Keratinocyte (primary cell): ENCODE results near the gene TMEM18. TPM values are rescaled to one million over a fixed set of nuclear protein-coding genes. Genes with fewer than 3 reads are reported as not detected.

Source experiments
- DNase-seq: peaks from one replicate; pipeline ENCODE4 v3.0.0-alpha.2; 2011; ENCODE audit warnings: low read depth, missing footprints, low spot score
- FAIRE-seq: peaks from 2 replicates; lab custom pipeline; 2011; peaks lifted over from hg19 to GRCh38; lab: Jason Lieb, UNC
- H2AFZ ChIP-seq: 2 replicates; pipeline ENCODE4 v1.6.0; 2012; ENCODE audit warnings: low read length, control low read depth, inconsistent platforms; ENCODE audit not compliant: control insufficient read depth
- H3K27ac ChIP-seq: 2 replicates; pipeline ENCODE4 v1.5.1; 2011; ENCODE audit warnings: low read length; ENCODE audit not compliant: control insufficient read depth, insufficient read depth
- H3K27me3 ChIP-seq: 3 replicates; pipeline ENCODE4 v1.6.0; 2011; ENCODE audit warnings: low read length; ENCODE audit not compliant: control insufficient read depth, insufficient read depth; ENCODE audit errors: extremely low read depth
- H3K36me3 ChIP-seq, 2 experiments: 2 replicates in 1 of 2; 3 replicates in 1 of 2; pipeline ENCODE4 v1.5.1; 2011; ENCODE audit warnings: low read length in 2 of 2, mild to moderate bottlenecking in 1 of 2; ENCODE audit not compliant: control insufficient read depth in 2 of 2, insufficient read depth in 2 of 2; ENCODE audit errors: extremely low read depth in 1 of 2
- H3K4me1 ChIP-seq: 3 replicates; pipeline ENCODE4 v1.5.1; 2011; ENCODE audit warnings: low read length; ENCODE audit not compliant: control insufficient read depth, insufficient read depth; ENCODE audit errors: extremely low read depth
- H3K4me2 ChIP-seq: 3 replicates; pipeline ENCODE4 v1.6.0; 2011; ENCODE audit warnings: low read depth, low read length; ENCODE audit not compliant: control insufficient read depth, insufficient read depth; ENCODE audit errors: extremely low read depth
- H3K4me3 ChIP-seq, 3 experiments: fragments of 200-600 bp in 1 of 3; sonication (generic) in 1 of 3; 2 replicates in 2 of 3; 3 replicates in 1 of 3; pipeline ENCODE4 v1.5.1; 2011 to 2016; ENCODE audit warnings: low read length in 3 of 3, mild to moderate bottlenecking in 3 of 3, control low read depth in 2 of 3, inconsistent platforms in 1 of 3, low read depth in 1 of 3, mixed read lengths in 1 of 3, mixed run types in 1 of 3, moderate library complexity in 1 of 3; ENCODE audit not compliant: control insufficient read depth in 2 of 3, insufficient read depth in 2 of 3; ENCODE audit errors: extremely low read depth in 1 of 3
- H3K79me2 ChIP-seq: 2 replicates; pipeline ENCODE4 v1.6.0; 2012; ENCODE audit warnings: low read length; ENCODE audit not compliant: control insufficient read depth, insufficient read depth
- H3K9ac ChIP-seq: 3 replicates; pipeline ENCODE4 v1.6.0; 2011; ENCODE audit warnings: low read length; ENCODE audit not compliant: control insufficient read depth, insufficient read depth; ENCODE audit errors: extremely low read depth
- H3K9me1 ChIP-seq: 3 replicates; pipeline ENCODE4 v1.6.0; 2011; ENCODE audit warnings: low read length; ENCODE audit not compliant: control insufficient read depth, insufficient read depth; ENCODE audit errors: extremely low read depth
- H3K9me3 ChIP-seq: 2 replicates; pipeline ENCODE4 v1.5.1; 2012; ENCODE audit warnings: low read depth, low read length; ENCODE audit not compliant: control insufficient read depth
- H4K20me1 ChIP-seq: 3 replicates; pipeline ENCODE4 v1.6.0; 2011; ENCODE audit warnings: low read length; ENCODE audit not compliant: control insufficient read depth, insufficient read depth; ENCODE audit errors: extremely low read depth
- EZH2 ChIP-seq: IDR thresholded peaks from one replicate; pipeline ENCODE4 v1.6.1; 2012; ENCODE audit warnings: inconsistent platforms, mild to moderate bottlenecking, low read length, moderate library complexity
- dilution Hi-C: fragments of 300-500 bp; cut with MboI; formaldehyde crosslinking; loops from one replicate; pipeline ENCODE4 v1.7.0; 2020; ENCODE audit warnings: low sequenced_read_pairs; ENCODE audit not compliant: extremely low pct_ligation_motif_present
- polyA plus RNA-seq, 5 experiments: library from polyadenylated mRNA; depleted of rRNA in 3 of 5; stranded (reverse) in 3 of 5; stranded (forward) in 1 of 5; unstranded in 1 of 5; fragments of >200 nt; gene quantifications; 1 replicate in 1 of 5; 2 replicates in 3 of 5; 3 replicates in 1 of 5; pipeline versions ENCODE4 v1.2.1 to v1.2.3, GENCODE V29; 2011 to 2012; ENCODE audit warnings: missing spikeins in 2 of 5, low read depth in 1 of 5, low replicate concordance in 1 of 5
- TF ChIP-seq, protein P1 (sequence below), 3 experiments: IDR thresholded peaks in 1 of 3; conservative IDR thresholded peaks in 1 of 3; optimal IDR thresholded peaks in 1 of 3; 2 replicates in 2 of 3; 3 replicates in 1 of 3; pipeline versions ENCODE3 to v1.5.1; 2011; ENCODE audit warnings: low read length in 3 of 3, mild to moderate bottlenecking in 3 of 3, moderate library complexity in 2 of 3, control low read depth in 1 of 3, inconsistent platforms in 1 of 3; ENCODE audit not compliant: insufficient read depth in 2 of 3; ENCODE audit errors: extremely low read depth in 1 of 3

The TMEM18 gene
- polyA plus RNA-seq, 1 donor (not counting 4 experiments of a cell fraction or from before 2014, with no cell fraction given): 27.7 TPM

DNA sequence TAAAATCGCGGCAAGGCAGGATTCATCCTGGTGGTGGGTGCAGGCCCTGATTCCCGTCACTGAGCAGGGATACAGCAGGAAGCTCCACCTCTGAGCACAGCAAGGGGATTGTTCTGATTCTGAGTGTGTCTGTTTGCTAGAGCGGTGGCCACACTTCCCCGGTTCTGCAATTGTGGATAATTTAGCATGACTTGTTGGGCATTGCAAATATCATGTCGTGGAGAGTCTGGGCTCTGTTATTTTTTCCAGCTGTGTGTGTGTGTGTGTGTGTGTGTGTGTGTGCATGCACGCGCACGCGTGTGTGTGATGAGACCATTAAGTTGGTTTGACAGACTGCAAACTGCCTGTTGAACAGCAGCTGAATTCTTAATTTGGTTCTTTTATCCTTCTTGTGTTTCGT is 4.1 kb upstream of the TMEM18 start:
- H3K27ac ChIP-seq: no peak overlapping the region
- dilution Hi-C loops: no loop called here
- H3K9me1 ChIP-seq: no peaks in the 10 kb centered on the region

DNA sequence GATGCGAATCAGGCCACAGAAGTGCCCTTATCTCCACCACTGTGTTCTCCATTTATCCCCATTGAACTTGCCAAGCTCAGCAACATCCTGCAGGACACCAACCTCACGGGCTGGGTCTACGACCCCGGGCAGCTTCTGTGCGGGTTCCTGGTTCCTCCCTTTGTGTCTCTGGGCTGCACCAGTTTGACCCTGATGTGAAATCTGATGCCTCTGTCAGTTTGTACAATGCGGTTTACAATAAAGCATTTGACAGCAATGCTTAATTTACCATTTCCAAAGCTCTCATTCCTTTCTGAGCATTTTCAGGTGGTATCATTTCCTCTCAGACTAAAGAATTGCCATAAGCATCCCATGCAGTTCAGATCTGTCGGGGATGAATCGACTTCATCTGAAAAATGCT is 3.3 kb upstream of the TMEM18 start:
- no peak overlapping the region for H3K4me3 ChIP-seq
- DNase-seq (no peak), FAIRE-seq (no peak)
- peaks cover 7% of the 10 kb centered on the region for H3K4me1 ChIP-seq
- dilution Hi-C loops: no loop called here
- H4K20me1 ChIP-seq: no peaks in the 10 kb centered on the region
- no peak overlapping the region for H3K4me2 ChIP-seq
- no peaks in the 10 kb centered on the region for H3K27me3 ChIP-seq
- peaks cover 3% of the 10 kb centered on the region for H3K79me2 ChIP-seq
- H2AFZ ChIP-seq: no peak overlapping the region
- TF ChIP-seq, protein P1, sequence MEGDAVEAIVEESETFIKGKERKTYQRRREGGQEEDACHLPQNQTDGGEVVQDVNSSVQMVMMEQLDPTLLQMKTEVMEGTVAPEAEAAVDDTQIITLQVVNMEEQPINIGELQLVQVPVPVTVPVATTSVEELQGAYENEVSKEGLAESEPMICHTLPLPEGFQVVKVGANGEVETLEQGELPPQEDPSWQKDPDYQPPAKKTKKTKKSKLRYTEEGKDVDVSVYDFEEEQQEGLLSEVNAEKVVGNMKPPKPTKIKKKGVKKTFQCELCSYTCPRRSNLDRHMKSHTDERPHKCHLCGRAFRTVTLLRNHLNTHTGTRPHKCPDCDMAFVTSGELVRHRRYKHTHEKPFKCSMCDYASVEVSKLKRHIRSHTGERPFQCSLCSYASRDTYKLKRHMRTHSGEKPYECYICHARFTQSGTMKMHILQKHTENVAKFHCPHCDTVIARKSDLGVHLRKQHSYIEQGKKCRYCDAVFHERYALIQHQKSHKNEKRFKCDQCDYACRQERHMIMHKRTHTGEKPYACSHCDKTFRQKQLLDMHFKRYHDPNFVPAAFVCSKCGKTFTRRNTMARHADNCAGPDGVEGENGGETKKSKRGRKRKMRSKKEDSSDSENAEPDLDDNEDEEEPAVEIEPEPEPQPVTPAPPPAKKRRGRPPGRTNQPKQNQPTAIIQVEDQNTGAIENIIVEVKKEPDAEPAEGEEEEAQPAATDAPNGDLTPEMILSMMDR (optimal IDR thresholded peaks at IDR 0.05 in 1 of 3, IDR thresholded peaks at IDR 0.05 in 1 of 3, conservative IDR thresholded peaks at IDR 0.05 in 1 of 3; ENCODE audit: extremely low read depth in 1 of 3, insufficient read depth in 2 of 3, low read length in 3 of 3): no peak
- TF ChIP-seq EZH2: no peak
- no peak overlapping the region for H3K9ac ChIP-seq
- no peaks in the 10 kb centered on the region for H3K9me1 ChIP-seq
- H3K9me3 ChIP-seq: peaks cover 6% of the 10 kb centered on the region
- no peaks in the 10 kb centered on the region for H3K36me3 ChIP-seq
- no peak overlapping the region for H3K27ac ChIP-seq

More for the DNA sequence above, 4.1 kb upstream of the TMEM18 start:
- FAIRE-seq (no peak), DNase-seq (no peak)
- H3K4me3 ChIP-seq: no peak overlapping the region
- H2AFZ ChIP-seq: no peak overlapping the region
- H3K36me3 ChIP-seq: no peaks in the 10 kb centered on the region
- TF ChIP-seq, protein P1 (optimal IDR thresholded peaks at IDR 0.05 in 1 of 3, IDR thresholded peaks at IDR 0.05 in 1 of 3, conservative IDR thresholded peaks at IDR 0.05 in 1 of 3; ENCODE audit: extremely low read depth in 1 of 3, insufficient read depth in 2 of 3, low read length in 3 of 3): no peak
- TF ChIP-seq EZH2: no peak
- H4K20me1 ChIP-seq: no peaks in the 10 kb centered on the region
- no peaks in the 10 kb centered on the region for H3K27me3 ChIP-seq
- H3K9ac ChIP-seq: no peak overlapping the region
- no peaks in the 10 kb centered on the region for H3K4me1 ChIP-seq
- H3K79me2 ChIP-seq: no peaks in the 10 kb centered on the region
- peaks cover 6% of the 10 kb centered on the region for H3K9me3 ChIP-seq
- H3K4me2 ChIP-seq: no peak overlapping the region
